ENCODE measurements around the gene TBC1D22B.

GRCh38 chr6:37347177-37347576 is 89.6 kb downstream of the TBC1D22B start:
- TF ChIP-seq CTCF (conservative IDR thresholded peaks at IDR 0.05; ENCODE audit: low read length) = no peak
- TF ChIP-seq EZH2phosphoT487 (IDR thresholded peaks at IDR 0.05; ENCODE audit: borderline replicate concordance, low read depth, low read length) = no peak
